ENCODE data around the gene PRMT9. TPM values are rescaled to one million over a fixed set of nuclear protein-coding genes. Genes with fewer than 3 reads are reported as not detected.
A peak's percentile ranks its signal among the peaks of the same experiment; 100 is the strongest.

The PRMT9 gene
- total and polyA plus RNA-seq, 9 of the 15 experiments (the other 6 are each of a cell fraction or from before 2014, with no cell fraction given): 3.5 to 15.6 (median 7.2) TPM

- TF ChIP-seq ZMIZ1 (IDR thresholded peaks at IDR 0.05; ENCODE audit: low read depth in 2 of 2, low read length in 2 of 2) (no peak), ZNF280A (IDR thresholded peaks at IDR 0.05; ENCODE audit: low read depth, partially characterized antibody) (no peak), FOXA1 (IDR thresholded peaks at IDR 0.05; ENCODE audit: borderline replicate concordance) (no peak), SAP30 (IDR thresholded peaks at IDR 0.05; ENCODE audit: borderline replicate concordance, insufficient read depth, low read depth, low read length, poor library complexity, severe bottlenecking) (peak; percentile 66), ZNF444 (CRISPR knock-in tag; IDR thresholded peaks at IDR 0.05) (no peak), EP400 (IDR thresholded peaks at IDR 0.05) (peak; percentile 62), ZNF384 (IDR thresholded peaks at IDR 0.05; ENCODE audit: low read depth, low read length) (no peak), ZFP30 (CRISPR knock-in tag; IDR thresholded peaks at IDR 0.05; ENCODE audit: borderline replicate concordance) (no peak), CREM (IDR thresholded peaks at IDR 0.05; ENCODE audit: low read depth) (peak; percentile 49), E2F6 (IDR thresholded peaks at IDR 0.05; ENCODE audit: borderline replicate concordance in 1 of 2, extremely low read depth in 1 of 2, insufficient read depth in 1 of 2, insufficient read length in 1 of 2, low read depth in 1 of 2, low read length in 1 of 2, poor library complexity in 1 of 2, severe bottlenecking in 1 of 2) (peak in 1 of 2 experiments; percentile 66)
- TF ChIP-seq, protein P1, sequence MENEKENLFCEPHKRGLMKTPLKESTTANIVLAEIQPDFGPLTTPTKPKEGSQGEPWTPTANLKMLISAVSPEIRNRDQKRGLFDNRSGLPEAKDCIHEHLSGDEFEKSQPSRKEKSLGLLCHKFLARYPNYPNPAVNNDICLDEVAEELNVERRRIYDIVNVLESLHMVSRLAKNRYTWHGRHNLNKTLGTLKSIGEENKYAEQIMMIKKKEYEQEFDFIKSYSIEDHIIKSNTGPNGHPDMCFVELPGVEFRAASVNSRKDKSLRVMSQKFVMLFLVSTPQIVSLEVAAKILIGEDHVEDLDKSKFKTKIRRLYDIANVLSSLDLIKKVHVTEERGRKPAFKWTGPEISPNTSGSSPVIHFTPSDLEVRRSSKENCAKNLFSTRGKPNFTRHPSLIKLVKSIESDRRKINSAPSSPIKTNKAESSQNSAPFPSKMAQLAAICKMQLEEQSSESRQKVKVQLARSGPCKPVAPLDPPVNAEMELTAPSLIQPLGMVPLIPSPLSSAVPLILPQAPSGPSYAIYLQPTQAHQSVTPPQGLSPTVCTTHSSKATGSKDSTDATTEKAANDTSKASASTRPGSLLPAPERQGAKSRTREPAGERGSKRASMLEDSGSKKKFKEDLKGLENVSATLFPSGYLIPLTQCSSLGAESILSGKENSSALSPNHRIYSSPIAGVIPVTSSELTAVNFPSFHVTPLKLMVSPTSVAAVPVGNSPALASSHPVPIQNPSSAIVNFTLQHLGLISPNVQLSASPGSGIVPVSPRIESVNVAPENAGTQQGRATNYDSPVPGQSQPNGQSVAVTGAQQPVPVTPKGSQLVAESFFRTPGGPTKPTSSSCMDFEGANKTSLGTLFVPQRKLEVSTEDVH (IDR thresholded peaks at IDR 0.05; ENCODE audit: low read depth, partially characterized antibody): peak; percentile 87
- TF ChIP-seq, protein P2, sequence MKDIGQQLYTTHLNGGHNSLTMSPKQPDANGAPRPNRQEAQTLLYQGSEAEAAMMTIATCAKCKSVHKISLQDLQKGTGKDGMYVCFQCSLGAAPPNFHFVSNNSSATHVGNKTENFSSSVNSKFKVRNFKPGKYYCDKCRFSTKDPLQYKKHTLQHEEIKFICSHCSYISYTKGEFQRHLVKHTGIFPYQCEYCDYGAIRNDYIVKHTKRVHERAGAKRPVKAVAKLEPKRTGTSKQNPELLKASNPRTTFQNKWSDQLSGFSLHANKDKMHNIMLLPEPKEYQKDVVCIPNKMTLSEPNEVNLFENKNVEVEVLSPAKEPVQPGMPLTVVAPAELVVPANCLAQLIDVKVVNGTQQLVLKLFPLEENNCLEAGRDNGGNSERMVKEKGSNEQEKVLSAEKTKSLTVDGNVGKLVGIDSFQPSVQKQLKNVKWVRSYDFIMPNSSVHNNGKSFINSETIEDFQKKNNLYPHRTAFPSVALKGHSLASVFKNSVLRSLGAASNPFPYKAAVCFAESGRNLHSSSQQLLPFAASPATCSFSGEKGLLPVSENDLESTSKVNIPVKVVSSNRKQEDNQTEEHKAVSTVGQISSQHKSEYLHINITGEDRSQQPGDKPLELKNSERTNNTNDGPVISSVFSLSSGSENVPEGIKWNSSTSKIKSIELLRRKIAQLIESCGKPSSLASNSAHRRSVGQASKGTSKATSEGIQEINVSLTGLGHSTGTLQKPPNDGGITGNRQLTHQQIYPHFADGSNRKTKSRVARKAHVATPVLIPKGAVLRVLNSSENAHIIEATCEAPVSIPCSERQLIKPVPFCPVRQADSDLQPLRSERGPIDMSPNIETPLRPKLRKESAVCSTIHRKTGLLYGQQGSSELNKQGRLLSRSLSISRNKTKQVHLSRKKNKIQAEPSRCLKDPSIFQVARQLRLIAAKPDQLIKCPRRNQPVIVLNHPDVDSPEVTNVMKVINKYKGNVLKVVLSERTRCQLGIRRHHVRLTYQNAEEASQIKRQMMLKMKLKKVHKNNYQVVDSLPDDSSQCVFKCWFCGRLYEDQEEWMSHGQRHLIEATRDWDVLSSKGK (CRISPR knock-in tag; IDR thresholded peaks at IDR 0.05): no peak
Observed at GRCh38 chr4:147617173-147617840, 66.7 kb downstream of the PRMT9 start, which contains the start of gene TMEM184C (continued).

Data from K562 (cell line).